HG03571 (cell line): ENCODE results near the gene ST6GAL1.
"Not testable (repeated sequence)": the region's sequence is repeated elsewhere in the genome, so short reads cannot be mapped to it uniquely, and the experiment has no call there.

Source experiments
- ATAC-seq: cut with Tn5 transposase; IDR thresholded peaks from one replicate; pipeline ENCODE4 v1.9.1; 2021; ENCODE audit not compliant: unreplicated experiment

ST6GAL1 gene

GRCh38 chr3:186930143-186930640 is at the start of gene ST6GAL1:
Gene ST6GAL1, plus strand, starts transcription at chr3:186930526. Its CDS starts 112,178 bp downstream, at chr3:187042704.
- peak; percentile 69 for ATAC-seq

- ATAC-seq = no peak
These were observed 48.2 kb upstream of the ST6GAL1 start for GRCh38 chr3:186882150-186882524.

GRCh38 chr3:186882881-186883685 is 47.2 kb upstream of the ST6GAL1 start:
- no peak for ATAC-seq

- no peak for ATAC-seq
These were observed 46.7 kb upstream of the ST6GAL1 start for GRCh38 chr3:186883686-186884058.

- ATAC-seq = not testable (repeated sequence)
These were observed 45.5 kb upstream of the ST6GAL1 start for GRCh38 chr3:186884868-186885267.

DNA sequence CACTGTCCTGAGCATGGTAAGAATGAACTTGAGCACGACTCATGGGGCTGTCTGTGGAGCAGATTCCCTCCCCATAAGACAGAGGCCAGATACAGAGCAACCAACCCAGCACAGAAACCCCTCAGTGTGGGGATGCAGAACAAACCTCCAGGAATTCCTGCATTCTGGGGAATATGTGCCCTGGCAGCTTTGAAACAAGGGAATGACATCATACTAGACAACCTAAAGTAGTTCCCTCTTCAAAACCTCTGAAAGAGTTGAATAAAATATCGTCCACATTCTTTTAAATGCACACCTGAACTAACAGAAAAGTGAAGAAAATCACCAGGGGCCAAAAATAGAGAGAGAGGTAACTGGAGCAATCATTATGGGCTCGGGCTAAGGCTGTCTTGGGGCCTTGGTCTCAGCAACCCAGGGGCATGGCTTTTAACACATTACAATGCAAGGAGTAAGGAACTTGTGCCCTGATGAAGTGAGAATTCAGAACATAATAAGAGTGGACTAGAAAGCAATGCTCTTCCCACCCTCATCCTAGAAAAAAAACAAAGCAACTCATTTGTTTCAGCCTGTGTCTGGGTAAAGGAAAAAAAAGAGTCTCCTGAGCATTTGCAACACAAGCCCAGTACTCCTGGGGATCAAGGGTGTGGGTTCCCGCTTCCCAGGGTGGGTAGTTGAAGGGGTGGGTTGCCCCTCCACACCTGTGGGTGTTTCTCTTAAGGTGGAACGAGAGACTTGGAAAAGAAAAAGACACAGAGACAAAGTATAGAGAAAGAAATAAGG is 43.9 kb upstream of the ST6GAL1 start:
- ATAC-seq = no peak

DNA sequence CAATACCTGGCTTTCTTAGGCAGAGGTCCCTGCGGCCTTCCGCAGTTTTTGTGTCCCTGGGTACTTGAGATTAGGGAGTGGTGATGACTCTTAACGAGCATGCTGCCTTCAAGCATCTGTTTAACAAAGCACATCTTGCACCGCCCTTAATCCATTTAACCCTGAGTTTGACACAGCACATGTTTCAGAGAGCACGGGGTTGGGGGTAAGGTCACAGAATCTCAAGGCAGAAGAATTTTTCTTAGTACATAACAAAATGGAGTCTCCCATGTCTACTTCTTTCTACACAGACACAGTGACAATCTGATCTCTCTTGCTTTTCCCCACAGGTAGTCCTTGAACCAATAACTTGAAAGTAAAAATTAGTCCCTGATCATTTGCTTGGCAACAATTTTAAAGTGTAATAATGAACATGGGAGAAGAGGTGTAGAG is 42.8 kb upstream of the ST6GAL1 start:
- ATAC-seq = not testable (repeated sequence)

DNA sequence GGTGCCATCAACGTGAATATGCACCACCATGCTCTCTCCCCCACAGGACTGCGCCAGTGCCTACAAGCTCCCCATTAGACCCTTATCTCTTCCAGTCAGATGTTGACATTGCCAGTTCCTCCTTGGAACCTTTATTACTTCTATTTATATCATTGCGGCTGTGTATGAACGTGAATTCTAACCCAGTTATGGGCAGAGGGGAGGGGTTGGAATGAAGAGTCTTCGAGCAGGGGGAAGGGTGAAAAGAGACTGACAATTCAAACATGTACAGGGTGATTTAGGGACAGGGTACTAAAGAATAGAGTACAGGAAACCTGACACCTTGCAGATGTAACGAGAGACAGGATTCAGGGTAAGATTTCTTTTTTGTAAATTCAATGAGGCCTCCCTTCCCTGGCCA is 41.8 kb upstream of the ST6GAL1 start:
- no peak for ATAC-seq

DNA sequence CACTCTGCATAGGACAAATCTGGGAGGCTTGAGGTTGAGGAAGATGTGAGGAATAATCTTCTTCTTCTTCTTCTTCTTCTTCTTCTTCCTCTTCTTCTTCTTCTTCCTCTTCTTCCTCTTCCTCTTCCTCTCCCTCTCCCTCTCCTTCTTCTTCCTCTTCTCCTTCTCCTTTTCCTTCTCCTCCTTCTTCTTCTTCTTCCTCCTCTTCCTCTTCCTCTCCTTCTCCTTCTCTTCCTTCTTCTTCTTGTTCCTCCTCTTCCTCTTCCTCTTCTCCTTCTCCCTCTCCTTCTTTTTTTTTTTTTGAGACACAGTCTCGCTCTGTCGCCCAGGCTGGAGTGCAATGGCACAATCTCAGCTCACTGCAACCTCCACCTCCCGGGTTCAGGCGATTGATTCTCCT is 40.6 kb upstream of the ST6GAL1 start:
- ATAC-seq = not testable (repeated sequence)

- ATAC-seq = no peak
These were observed 39.4 kb upstream of the ST6GAL1 start for GRCh38 chr3:186890911-186891310.

- not testable (repeated sequence) for ATAC-seq
These were observed 37.3 kb upstream of the ST6GAL1 start for GRCh38 chr3:186893071-186893470.

- ATAC-seq = no peak
These were observed 34.9 kb upstream of the ST6GAL1 start for GRCh38 chr3:186895406-186895805.

- no peak for ATAC-seq
These were observed 34.3 kb upstream of the ST6GAL1 start for GRCh38 chr3:186896006-186896405.

DNA sequence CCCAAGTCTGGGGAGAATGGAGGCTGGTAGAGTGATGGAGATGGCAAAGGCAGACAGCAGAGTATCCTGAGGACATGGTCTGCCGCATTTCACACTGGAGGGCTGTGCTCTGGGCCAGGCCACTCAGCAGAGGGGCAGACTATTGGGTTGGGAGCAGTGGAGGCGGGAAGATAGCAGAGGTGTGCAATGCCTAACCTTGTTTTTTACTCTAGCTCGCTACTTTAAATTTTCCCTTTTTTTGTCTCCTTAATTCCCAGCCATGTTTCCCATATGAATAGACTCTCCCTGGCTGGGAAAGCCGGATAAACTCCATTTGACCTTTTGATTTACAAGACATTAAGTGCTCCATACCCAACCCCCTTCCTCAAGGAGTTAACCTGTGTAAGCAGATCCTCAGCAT is 33.5 kb upstream of the ST6GAL1 start:
- no peak for ATAC-seq

DNA sequence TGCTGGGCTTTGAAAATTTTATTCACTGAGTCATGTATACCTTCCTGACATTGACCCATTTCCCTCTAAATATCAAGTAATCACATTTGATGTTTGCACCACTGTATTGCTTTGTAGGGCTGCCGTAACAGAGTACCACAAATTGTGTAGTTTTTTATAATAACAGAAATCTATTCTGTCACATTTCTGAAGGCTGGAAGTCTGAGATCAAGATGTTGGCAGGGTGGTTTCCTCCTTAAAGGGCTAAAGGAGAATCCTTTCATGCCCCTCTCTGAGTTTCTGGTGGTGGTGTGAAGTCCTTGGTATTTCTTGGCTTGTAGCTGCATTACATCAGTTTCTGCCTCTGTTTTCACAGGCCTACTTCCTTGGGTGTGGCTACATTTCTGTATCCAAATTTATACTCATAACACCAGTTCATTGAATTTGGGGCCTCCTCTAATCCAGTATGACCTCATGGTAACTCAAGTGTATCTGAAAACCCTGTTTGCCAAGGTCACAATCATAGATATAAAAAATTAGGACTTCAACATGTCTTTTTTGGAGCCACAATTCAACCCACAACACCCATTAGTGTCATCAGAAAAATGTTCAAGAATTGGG is 29.1 kb upstream of the ST6GAL1 start:
- no peak for ATAC-seq

GRCh38 chr3:186902154-186902553 is 28.2 kb upstream of the ST6GAL1 start:
- ATAC-seq = no peak

DNA sequence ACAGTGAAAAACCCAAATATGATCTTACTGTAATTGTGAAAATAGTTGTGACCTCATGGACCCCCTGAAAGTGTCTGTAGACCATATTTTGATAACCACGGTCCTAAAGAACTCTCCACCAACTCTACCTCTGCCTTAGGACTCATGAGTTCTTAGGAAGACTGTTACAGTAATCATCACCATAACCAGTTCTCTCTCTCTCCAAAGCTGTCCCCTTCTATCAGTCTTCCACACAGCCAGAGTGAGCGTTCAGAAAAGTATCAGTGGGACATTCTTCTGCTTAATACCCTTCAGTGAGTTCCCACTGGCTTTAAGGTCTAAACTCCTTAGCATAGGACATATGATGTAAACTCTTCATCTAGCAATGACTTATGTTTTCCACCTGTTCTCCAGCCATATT is 27.6 kb upstream of the ST6GAL1 start:
- no peak for ATAC-seq

GRCh38 chr3:186903676-186904075 is 26.6 kb upstream of the ST6GAL1 start:
- ATAC-seq = not testable (repeated sequence)

DNA sequence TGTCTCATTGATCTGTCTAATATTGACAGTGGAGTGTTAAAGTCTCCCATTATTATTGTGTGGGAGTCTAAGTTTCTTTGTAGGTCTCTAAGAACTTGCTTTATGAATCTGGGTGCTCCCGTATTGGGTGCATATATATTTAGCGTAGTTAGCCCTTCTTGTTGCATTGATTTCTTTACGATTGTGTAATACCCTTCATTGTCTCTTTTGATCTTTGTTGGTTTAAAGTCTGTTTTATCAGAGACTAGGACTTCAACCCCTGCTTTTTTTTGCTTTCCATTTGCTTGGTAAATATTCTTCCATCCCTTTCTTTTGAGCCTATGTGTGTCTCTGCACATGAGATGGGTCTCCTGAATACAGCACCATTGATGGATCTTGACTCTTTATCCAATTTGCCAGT is 23.3 kb upstream of the ST6GAL1 start:
- ATAC-seq = not testable (repeated sequence)

GRCh38 chr3:186909078-186909853 is 21.1 kb upstream of the ST6GAL1 start:
- ATAC-seq = no peak
